Endometrial microvascular endothelial cells (primary cell): ENCODE results near the gene ZFY. TPM values are rescaled to one million over a fixed set of nuclear protein-coding genes. Genes with fewer than 3 reads are reported as not detected.

Experiments
- total RNA-seq: library from RNA; depleted of rRNA; stranded (reverse); fragments of >200 nt; gene quantifications from one replicate; pipeline ENCODE4 v1.2.3, GENCODE V29; 2015; ENCODE audit errors: inconsistent ontology term

Gene ZFY
- total RNA-seq, 1 donor from 2014 or later: not detected

Other genes starting within 250 kb of the ZFY start
- gene SRY, start 147.7 kb upstream of the ZFY start, total RNA-seq: not detected
- gene RPS4Y1, start 93.8 kb upstream of the ZFY start, total RNA-seq: not detected